GM21723 (cell line): ENCODE measurements around the gene C1orf174.

Experiments used
- ATAC-seq: cut with Tn5 transposase; IDR thresholded peaks from one replicate; pipeline ENCODE4 v1.9.1; 2021; ENCODE audit warnings: mild to moderate bottlenecking, moderate library complexity; ENCODE audit not compliant: unreplicated experiment

C1orf174 gene

GRCh38 chr1:3898475-3898735, 1.7 kb downstream of the C1orf174 start:
- no peak for ATAC-seq

GRCh38 chr1:3896396-3897000, 3.6 kb downstream of the C1orf174 start:
- ATAC-seq: no peak

GRCh38 chr1:3895951-3896325, 4.1 kb downstream of the C1orf174 start:
- no peak for ATAC-seq

DNA sequence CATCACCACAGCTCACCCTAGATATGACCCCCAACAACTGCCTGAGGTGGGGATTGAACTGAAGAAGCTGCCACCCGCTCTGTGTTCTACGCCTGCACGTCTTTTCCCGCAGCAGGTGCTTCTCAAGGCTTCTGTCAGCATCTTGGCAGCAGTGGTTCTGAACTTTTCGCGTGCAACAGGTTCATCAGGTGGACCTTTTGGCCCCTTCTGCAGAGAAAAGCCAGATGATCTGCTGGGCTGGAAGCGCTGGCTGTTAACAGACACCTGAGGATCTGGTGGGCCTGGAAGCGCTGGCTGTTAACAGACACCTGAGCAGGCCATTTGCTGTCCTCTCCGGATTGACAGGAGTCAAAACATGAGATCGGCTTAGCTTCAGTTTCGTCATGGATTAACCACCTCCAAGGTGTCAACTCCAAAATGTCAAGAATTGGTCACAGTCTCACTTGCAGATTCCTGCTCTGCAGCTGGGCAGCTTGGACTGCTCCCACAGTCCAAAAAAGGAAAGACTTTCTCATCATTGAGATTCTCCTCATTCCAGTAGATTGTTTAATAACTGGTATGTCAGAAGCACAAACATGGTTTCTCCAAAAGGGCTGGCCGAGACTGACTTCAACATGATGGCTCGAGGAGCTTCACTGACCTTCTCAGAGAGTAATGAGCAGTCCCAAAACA, 4.7 kb downstream of the C1orf174 start:
- no peak for ATAC-seq

DNA sequence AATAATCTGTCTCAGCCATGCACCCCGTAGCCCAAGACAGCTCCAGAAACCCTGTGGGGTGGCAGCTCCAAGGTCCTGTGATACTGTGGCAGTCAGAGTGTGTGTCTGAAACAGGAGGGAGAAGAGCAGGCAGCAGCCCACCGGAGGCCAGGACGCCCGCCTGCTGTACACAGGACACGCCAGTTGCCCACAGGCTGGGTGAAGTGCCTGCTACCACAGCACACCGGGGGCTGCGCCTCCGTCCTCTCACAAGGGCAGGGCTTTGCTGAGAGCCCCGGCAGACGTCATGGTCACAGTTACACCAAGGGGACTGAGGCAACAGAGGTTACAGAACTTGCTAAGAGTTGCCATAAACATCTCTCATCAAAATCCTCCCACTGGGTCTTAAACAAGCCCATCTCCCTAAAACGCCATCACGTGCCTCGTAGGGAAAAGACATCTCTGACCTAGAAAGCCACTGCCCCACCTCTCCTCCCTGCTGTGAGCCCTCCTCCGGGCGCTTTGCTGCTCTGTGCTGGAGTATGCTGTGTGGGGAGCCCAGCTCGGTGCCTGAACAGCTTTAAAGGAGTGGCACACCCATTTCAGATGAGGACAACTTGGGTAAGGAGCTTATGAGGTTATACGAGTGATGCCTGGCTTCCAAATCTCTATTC, 5.3 kb downstream of the C1orf174 start:
- ATAC-seq: no peak

DNA sequence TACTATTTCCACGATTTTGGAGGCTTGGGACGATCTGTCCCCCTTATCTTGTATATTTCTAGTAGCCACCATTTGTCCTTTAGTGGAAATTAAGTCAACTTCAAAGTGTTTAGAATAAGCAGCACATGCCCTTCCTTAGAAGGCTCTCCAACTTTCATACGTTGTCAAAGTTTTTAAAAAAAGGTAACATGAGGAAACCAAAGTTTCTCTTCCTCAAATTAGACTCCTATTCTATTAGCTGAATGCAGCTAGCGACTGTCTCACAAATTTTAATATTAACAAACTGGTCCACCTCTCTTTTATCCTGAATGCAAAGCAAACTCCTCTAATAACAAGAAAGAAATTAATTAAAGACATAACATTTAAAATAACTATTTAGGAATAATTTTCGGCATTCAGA, 6.9 kb downstream of the C1orf174 start:
- no peak for ATAC-seq

DNA sequence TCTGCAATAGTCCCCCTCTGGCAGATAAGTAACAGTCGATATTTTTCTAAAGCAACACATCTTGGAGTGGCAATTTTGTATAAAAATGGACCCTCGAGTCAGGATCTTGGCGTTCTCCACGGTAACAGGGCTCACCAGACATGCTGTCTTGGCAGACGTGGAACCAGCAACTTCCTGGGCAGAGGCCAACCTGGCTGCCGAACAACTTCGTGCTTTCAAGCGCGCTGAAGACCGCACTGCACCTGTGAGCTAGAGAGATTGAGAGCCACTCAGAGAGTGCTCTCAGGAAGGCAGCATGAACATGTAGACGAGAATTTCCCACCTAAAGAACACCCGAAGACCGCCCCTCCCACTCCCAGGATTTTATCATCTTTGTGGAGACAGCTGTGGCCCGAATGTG, 7.3 kb downstream of the C1orf174 start:
- ATAC-seq: no peak

DNA sequence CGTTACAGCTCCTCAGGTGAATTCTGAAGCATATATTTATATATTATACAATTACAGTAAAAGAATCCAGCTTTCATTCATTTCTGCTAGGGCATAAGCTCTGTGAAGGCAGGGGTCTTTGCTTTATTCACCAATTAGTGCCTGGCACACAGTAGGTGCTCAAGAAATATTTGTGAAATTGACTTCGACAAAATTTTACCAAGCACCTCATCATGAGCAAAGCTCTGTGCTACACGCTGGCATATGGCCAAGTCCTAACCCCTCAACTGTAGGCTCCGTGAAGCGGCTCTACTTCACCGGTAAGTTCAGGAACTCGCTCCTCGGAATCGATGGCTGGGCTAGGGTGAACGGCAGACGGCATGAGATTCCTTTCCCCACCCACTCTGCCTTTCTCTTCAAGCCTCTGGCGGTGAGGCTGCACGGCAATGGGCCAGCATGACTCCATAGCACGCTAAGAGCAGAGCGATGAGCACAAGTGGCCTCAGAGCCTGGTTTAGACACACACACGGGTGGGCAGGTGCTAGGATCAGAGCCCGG, 8.7 kb downstream of the C1orf174 start:
- no peak for ATAC-seq

DNA sequence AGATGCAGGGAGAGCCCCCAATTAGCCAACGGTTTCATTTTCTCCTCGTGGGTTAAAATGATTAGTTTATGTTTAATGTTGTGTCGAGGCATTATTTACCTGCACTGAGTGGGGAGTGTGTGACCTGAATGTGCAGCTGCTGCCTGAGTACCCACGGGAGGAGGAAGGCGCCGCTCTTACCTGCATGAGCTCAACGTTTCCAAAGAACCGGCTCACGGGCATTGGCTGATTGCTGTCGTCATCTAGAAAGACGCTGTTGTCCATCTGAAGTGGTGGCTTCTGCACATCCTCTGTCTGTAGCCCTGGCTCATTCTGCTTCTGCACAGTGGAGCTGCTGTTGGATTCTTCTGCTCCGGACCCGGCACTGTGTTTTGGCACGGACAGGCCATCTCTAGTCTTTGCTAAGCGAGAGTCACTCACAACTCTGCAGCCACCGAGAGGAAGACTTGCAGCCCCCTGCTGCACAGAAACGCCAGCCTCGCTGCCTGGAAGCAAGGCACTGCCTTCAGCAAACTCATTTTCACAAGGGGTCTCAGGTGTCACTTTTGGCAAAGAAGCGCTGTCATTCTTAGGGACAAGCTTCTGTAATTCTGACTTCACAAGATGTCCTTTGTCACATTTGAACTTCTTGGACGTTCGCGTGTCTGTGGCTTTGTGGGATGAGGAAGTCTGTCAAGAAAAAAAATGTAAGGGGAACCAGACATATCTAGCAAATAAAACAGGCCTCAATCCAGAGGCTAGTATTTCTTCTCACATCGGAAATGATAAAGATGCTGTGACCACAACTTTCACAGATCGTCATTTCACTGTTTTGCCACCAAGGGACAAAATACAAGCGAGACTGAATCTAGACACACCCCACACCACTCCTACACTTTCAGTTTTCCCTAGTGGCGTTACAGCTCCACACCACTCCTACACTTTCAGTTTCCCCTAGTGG, 9.4 kb downstream of the C1orf174 start:
- no peak for ATAC-seq

DNA sequence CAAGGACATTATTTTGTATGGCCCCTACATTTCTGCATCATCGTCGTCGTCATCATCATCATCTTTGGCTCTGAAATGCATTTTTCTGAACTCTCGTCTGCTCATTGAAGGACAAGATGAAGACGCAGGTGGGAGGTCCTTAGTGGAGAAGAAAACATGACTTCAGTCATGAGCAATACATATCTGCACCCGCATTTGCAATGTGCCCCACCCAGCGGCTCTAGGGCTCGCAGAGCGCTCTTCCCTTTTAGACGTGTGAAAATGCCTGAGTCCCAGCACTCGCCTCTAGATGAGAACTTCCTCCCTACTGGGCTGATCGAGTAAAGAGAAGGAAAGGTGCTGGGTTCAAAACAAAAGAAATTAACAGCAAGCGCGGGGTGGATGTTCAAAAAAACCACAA, 10.1 kb downstream of the C1orf174 start:
- no peak for ATAC-seq

DNA sequence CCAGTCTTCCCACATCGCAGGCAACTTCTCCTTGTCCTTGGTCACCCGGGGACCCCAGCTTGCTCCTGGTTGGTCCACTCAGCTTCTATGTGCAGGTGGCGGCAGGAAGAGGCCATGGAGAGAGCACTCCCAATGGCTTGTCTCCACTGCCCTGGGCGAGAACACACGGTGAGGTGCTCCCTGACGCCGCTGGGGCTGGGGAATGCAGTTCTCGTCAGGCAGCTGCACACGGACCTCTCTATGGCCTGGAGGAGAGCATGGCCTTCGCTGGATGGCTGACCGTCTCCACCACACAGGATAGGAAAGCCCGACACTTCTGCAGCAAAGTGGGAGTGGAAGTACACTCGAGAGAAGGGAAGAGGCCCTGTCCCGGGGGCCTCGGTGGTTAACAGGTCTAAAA, 11.8 kb downstream of the C1orf174 start:
- ATAC-seq: no peak

GRCh38 chr1:3886691-3887090, 13.4 kb downstream of the C1orf174 start:
- no peak for ATAC-seq

- ATAC-seq: no peak
Measured at GRCh38 chr1:3886106-3886670, 13.9 kb downstream of the C1orf174 start.

- ATAC-seq: no peak
Measured at GRCh38 chr1:3885611-3886010, 14.5 kb downstream of the C1orf174 start.

DNA sequence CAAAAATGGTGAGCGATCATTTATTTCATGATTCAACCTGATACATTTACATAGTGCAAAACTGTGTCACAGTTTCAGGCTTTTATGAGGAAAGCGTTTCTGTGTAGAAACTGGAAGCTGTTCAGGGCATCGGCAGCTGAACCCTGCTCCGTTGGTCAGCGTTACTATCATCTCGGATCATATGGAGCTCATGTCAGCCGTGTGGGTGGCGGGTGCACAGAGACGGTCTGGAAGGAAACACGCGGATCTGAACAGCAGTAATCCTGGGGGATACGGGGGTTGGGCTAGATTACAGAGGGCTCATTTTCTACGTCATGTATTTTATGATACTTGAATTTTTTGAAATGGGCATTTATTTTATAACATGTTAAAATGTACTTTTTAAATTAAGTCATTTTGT, 15.1 kb downstream of the C1orf174 start:
- no peak for ATAC-seq

DNA sequence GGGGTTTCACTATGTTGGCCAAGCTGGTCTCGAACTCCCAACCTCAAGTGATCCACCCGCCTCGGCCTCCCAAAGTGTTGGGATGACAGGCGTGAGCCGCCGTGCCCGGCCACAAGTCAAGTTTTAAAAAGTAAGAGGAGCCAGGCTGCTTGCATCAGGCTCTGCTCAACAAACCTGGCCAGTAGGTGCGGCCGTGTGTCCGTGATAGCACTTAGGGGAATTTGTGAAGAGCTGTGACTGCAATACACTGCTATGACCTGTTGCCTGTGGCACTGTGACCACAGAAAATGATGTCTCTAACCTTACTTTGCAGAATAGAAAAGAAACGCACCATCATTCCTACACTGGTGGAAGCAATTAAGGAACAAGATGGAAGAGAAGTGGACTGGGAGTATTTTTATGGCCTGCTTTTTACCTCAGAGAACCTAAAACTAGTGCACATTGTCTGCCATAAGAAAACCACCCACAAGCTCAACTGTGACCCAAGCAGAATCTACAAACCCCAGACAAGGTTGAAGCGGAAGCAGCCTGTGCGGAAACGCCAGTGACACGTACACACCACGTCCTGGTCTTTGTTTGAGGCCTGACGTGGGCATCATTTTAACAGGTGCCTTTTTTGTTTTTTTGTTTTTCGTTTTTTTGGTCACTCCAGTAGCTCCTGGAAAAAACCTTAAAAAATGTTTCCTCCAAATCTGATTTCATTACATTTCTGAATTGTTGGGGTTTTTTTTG, 16.7 kb downstream of the C1orf174 start:
- ATAC-seq: no peak

DNA sequence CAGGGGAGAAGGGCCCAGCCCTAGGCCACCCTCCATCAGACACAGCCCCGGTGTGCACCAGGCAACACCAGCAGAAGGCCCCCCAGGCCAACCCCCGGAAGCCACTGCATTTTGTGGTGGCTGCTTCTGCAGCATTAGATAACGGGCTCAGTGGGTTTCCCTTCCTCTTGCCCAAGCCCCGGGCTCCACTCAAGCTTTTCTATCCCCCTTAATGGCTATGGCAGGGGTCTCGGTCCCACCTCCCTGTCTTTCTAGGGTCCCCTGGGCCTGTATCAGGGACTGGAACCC, 18.9 kb downstream of the C1orf174 start:
- no peak for ATAC-seq

DNA sequence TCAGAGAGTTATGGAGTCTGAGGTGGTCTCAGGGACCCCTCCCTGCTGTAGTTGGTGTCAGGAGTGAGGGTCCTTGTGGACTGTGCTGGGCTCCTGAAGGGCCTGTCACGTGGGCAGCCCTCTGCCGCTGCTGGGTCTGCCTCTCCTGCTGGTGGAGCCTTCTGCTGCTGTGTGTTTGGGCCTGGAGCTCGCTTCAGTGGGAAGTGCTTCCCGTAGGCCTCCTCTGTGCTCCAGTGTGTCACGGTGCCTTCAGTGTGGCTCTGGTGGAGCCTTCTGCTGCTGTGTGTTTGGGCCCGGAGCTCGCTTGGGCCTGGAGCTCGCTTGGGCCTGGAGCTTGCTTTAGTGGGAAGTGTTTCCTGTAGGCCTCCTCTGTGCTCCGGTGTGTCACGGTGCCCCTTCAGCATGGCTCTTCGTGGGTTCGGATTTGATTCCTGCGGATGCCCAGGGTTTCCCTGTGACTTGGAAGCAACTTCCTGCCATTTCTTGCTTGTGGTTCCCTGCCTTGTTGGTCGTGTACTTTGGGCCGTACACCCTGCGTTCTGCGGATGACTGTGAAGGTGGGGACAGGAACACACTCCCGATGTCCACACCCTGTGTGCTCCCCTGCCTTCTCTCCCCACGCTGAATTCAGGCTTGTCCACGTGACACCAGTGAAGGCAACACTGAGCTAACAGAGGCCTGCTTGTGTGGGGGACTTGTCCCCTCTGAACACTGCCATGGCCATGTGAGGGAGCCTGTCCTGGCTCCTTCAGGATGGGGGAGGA, 19.5 kb downstream of the C1orf174 start:
- no peak for ATAC-seq

DNA sequence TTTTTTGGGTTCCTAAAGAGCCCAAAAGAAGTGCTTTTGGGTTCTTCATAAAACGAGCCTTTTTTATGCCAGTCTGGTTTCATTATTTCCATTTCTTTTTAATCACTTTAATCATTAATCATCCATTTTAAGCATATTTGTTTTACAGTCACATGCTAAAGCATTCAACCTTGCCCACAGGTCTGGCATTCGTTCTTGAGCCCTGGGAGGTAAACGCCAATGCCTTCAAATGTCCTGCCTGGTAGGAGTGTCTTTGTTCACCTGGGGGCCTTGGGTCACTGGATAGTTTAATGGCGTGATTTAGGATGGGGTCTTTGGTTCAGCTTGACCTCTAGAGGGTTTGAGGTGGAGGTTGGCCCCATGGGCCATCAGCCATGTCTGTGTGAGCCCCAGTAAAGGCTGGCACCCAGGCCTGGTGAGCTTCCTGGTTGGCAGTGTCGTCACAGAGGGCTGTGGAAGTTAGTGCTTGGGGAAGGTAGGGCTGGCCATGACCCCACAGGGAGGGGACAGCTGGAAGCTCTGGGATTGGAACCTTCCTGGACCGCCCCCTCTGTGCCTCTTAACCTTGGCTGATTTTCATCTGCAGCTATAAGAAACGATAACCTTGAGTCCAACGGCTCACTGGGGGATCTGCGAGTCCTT, 20.2 kb downstream of the C1orf174 start:
- no peak for ATAC-seq
